Naive thymus-derived CD8-positive, alpha-beta T cell (primary cell): ENCODE data around the gene EFNA3. TPM values are rescaled to one million over a fixed set of nuclear protein-coding genes. Genes with fewer than 3 reads are reported as not detected.
"Not testable (repeated sequence)": the region's sequence is repeated elsewhere in the genome, so short reads cannot be mapped to it uniquely, and the experiment has no call there.

Source experiments
- ATAC-seq, 2 donors: fragments of 150-1000 bp; cut with Tn5 transposase in 1 of 2; sonication (Bioruptor Pico), chemical (Tn5 transposase) in 1 of 2; 1 replicate in 1 of 2; 2 replicates in 1 of 2; pipeline ENCODE4 v1.10.0; 2021; ENCODE audit warnings: mild to moderate bottlenecking in 2 of 2, moderate library complexity in 2 of 2
- POLR2A ChIA-PET: fragments of 350-600 bp; sonication (Branson Sonifier 250); formaldehyde crosslinking; loops from one replicate; lab custom pipeline; 2021; ENCODE audit warnings: antibody characterized with exemption; lab: Charles Lee
- DNase-seq, 10 donors: peaks; one replicate each; pipeline versions ENCODE4 v3.0.0 to v3.0.0-alpha.2; 2020 to 2022
- H3K27ac Mint-ChIP-seq, 10 donors: one replicate each; pipeline ENCODE4 v1.8.0; 2020 to 2022; ENCODE audit warnings: mild to moderate bottlenecking in 10 of 10, mixed read lengths in 10 of 10, moderate library complexity in 4 of 10, inconsistent platforms in 1 of 10
- H3K27me3 Mint-ChIP-seq, 5 donors: one replicate each; pipeline ENCODE4 v1.8.0; 2021 to 2022; ENCODE audit warnings: mixed read lengths in 5 of 5
- H3K36me3 Mint-ChIP-seq, 3 donors: one replicate each; pipeline ENCODE4 v1.8.0; 2020 to 2022; ENCODE audit warnings: mixed read lengths in 3 of 3, mild to moderate bottlenecking in 2 of 3, inconsistent platforms in 1 of 3
- H3K4me1 Mint-ChIP-seq, 4 donors: one replicate each; pipeline ENCODE4 v1.8.0; 2021 to 2022; ENCODE audit warnings: mixed read lengths in 4 of 4
- H3K4me3 Mint-ChIP-seq, 10 donors: one replicate each; pipeline ENCODE4 v1.8.0; 2020 to 2022; ENCODE audit warnings: mild to moderate bottlenecking in 10 of 10, mixed read lengths in 10 of 10, moderate library complexity in 6 of 10, inconsistent platforms in 1 of 10
- H3K9me3 Mint-ChIP-seq, 9 donors: one replicate each; pipeline ENCODE4 v1.8.0; 2020 to 2022; ENCODE audit warnings: mixed read lengths in 9 of 9, mild to moderate bottlenecking in 3 of 9, inconsistent platforms in 1 of 9, moderate library complexity in 1 of 9
- polyA plus RNA-seq, 3 donors: library from polyadenylated mRNA; unstranded; fragments of 300-500 nt; fragmentation: Illumina TruSeq; gene quantifications; one replicate each; pipeline ENCODE4 v1.2.3, GENCODE V29; 2021
- total RNA-seq, 8 experiments: library from RNA in 2 of 8; stranded (reverse) in 2 of 8; gene quantifications; one replicate each; pipeline ENCODE4 v1.2.3 and lab custom pipeline; 2021 to 2026

Gene EFNA3
- total and polyA plus RNA-seq, 5 experiments from 2014 or later, result 0.53 to 1.3 (median 0.88) TPM

DNA sequence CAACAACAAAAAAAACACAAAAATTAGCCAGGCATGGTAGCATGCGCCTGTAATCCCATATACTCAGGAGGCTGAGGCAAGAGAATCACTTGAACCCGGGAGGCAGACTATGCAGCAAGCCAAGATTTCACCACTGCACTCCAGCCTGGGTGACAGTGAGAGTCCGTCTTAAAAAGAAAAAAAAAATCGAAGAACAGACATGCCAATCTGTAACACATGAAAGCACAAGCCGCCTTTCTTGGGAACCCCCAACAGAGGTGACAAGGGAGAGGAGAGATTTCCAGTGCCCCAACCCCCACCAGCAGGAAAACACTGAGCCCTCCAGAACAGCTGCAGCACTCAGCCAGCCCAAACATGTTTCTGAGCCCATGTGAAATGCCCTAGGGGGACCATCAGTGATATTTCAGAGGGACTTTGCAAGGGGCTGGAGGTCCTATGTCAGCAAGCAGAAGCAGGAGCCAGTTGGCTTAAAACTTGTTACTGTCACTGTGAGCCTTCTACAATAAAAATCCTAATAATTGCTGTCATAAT lies 34.9 kb downstream of the EFNA3 start:
- no peak for ATAC-seq
- no peak for DNase-seq
- Mint-ChIP-seq H3K36me3 (no peaks in the 10 kb centered on the region), H3K4me3 (no peak overlapping the region), H3K9me3 (no peaks in the 10 kb centered on the region), H3K4me1 (no peaks in the 10 kb centered on the region), H3K27me3 (peaks cover 0 to 3% (median 0%) of the 10 kb centered on the region in 5 donors), H3K27ac (no peak overlapping the region)
- POLR2A ChIA-PET, result interaction anchor here (1.8 kb wide), 1 partner anchor 54 kb away, joined by 4 read pairs; no protein-coding TSS in a partner anchor

DNA sequence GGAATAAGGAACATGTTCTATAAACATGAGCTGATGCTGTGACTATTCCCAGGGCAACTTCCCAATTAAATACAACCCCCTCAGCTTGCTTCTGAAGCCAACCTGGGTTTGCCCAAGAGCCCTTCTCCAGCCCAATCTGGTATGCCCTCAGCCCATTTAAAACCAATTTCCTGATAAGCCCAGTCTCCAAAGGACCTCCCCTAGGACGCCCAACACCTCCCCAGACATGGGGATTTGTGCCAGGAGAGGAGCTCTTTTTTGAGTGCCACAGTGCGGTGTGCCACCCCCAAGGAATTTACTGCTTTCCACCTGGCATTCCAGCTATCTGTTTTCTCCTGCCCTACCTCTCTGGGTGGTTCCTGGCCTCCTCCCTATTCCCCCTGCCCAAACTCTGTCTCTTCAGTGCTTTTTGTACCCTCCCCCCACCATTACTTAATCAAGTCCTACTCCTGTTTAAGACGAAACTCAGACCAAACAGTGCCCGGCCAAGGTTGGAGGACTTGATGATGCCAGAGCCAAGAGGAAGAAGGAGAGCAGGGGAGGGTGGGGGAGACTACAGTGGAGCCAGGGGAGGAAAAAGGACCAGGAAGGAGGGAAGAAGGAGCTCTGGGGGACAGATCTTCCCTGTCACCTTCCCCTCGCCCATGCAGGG lies 37.6 kb downstream of the EFNA3 start:
- Mint-ChIP-seq H3K4me1 (peaks cover 0 to 2% (median 0%) of the 10 kb centered on the region in 4 donors), H3K36me3 (no peaks in the 10 kb centered on the region), H3K27me3 (peaks cover 0 to 3% (median 0%) of the 10 kb centered on the region in 5 donors), H3K4me3 (no peak overlapping the region), H3K9me3 (no peaks in the 10 kb centered on the region), H3K27ac (peak overlapping the region in 1 of 10 donors; percentile 38)
- DNase-seq (no peak), ATAC-seq (no peak)
- POLR2A ChIA-PET, result interaction anchor here (1.1 kb wide), 1 partner anchor 13 kb away, joined by 3 read pairs; no protein-coding TSS in a partner anchor

- H3K9me3 Mint-ChIP-seq, result no peaks in the 10 kb centered on the region
- H3K27me3 Mint-ChIP-seq, result peaks cover 0 to 3% (median 0%) of the 10 kb centered on the region in 5 donors
- H3K4me3 Mint-ChIP-seq, result no peak overlapping the region
- POLR2A ChIA-PET, result interaction anchor here (0.6 to 0.7 kb wide), 2 partner anchors 56 to 672 kb away, joined by 3 to 4 read pairs; no protein-coding TSS in a partner anchor
- DNase-seq (no peak), ATAC-seq (no peak)
- no peak overlapping the region for H3K27ac Mint-ChIP-seq
- H3K36me3 Mint-ChIP-seq, result no peaks in the 10 kb centered on the region
- peaks cover 0 to 2% (median 0%) of the 10 kb centered on the region in 4 donors for H3K4me1 Mint-ChIP-seq
These were observed 39.0 kb downstream of the EFNA3 start for GRCh38 chr1:155117610-155118009.

DNA sequence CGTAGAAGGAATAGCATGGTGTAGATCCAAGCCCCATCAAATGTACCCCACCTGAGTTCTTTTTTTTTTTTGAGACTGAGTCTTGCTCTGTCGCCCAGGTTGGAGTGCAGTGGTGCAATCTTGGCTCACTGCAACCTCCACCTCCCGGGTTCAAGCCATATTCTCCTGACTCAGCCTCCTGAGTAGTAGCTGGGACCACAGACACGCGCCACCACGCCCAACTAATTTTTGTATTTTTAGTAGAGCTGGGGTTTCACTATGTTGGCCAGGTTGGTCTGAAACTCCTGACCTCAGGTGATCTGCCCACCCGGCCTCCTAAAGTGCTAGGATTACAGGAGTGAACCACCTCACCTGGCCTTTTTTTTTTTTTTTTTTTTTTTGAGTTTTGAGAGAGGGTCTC lies 39.5 kb downstream of the EFNA3 start:
- not testable (repeated sequence) for H3K4me1 Mint-ChIP-seq, H3K36me3 Mint-ChIP-seq, H3K4me3 Mint-ChIP-seq, H3K27me3 Mint-ChIP-seq, DNase-seq, ATAC-seq, H3K27ac Mint-ChIP-seq, H3K9me3 Mint-ChIP-seq
- POLR2A ChIA-PET, result interaction anchor here (0.7 kb wide), 1 partner anchor 17 kb away, joined by 3 read pairs; no protein-coding TSS in a partner anchor

DNA sequence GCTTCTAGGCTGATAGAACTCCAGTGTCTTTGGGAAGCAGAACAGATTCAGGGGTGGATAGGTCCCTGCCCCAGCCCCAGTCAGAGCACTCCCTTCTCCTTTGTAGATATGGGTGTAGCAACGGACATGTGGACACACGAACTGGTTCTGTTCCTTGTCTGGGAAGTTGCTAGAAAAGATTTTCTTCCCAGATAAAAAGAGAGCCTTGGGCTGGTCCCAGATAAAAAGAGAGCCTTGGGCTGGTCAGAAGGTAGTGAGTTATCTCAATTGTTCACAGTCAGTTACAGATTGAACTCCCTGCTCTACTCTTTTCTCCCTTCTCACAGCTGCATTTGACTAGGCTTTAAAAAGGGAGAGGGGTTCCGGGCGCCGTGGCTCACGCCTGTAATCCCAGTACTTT lies 41.6 kb downstream of the EFNA3 start:
- H3K36me3 Mint-ChIP-seq, result no peaks in the 10 kb centered on the region
- H3K27me3 Mint-ChIP-seq, result peaks cover 0 to 3% (median 0%) of the 10 kb centered on the region in 5 donors
- no peak overlapping the region for H3K27ac Mint-ChIP-seq
- POLR2A ChIA-PET, result interaction anchor here (0.6 kb wide), 1 partner anchor 63 kb away, joined by 4 read pairs; no protein-coding TSS in a partner anchor
- no peak overlapping the region for H3K4me3 Mint-ChIP-seq
- ATAC-seq (no peak), DNase-seq (no peak)
- peaks cover 0 to 2% (median 0%) of the 10 kb centered on the region in 4 donors for H3K4me1 Mint-ChIP-seq
- H3K9me3 Mint-ChIP-seq, result no peaks in the 10 kb centered on the region

DNA sequence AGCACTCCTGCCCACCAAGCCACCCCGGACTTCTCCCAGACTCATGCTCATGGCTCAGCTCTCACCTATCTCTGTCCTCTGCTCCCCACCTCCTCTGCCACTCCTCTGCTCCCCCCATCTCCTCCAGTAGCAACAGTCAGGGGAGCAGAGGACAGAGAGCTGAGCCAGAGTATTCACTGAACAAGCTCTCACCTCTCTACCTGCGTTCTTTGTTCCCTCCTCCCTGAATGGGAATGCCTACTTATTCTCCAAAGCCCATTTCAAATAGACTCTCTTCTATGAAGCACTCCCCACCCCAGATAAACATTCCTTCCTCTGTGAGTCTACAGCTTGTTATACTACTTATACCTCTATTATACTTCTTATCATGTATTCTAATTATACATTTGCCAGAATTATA lies 42.6 kb downstream of the EFNA3 start:
- no peak overlapping the region for H3K27ac Mint-ChIP-seq
- H3K4me1 Mint-ChIP-seq, result peaks cover 0 to 2% (median under 1%) of the 10 kb centered on the region in 4 donors
- POLR2A ChIA-PET, result interaction anchor here (1.1 kb wide), 1 partner anchor 13 kb away, joined by 4 read pairs; the partner anchor contains the start of gene SLC50A1
- no peak for ATAC-seq
- H3K36me3 Mint-ChIP-seq, result no peaks in the 10 kb centered on the region
- no peak for DNase-seq
- H3K27me3 Mint-ChIP-seq, result peaks cover 0 to 3% (median 0%) of the 10 kb centered on the region in 5 donors
- H3K4me3 Mint-ChIP-seq, result no peak overlapping the region
- H3K9me3 Mint-ChIP-seq, result no peaks in the 10 kb centered on the region

GRCh38 chr1:155122308-155122707 lies 43.7 kb downstream of the EFNA3 start:
- POLR2A ChIA-PET, result interaction anchor here (0.7 kb wide), 1 partner anchor 1437 kb away, joined by 3 read pairs; no protein-coding TSS in a partner anchor
- DNase-seq (no peak), ATAC-seq (no peak)
- Mint-ChIP-seq H3K9me3 (no peaks in the 10 kb centered on the region), H3K4me1 (peaks cover 6 to 10% (median 8%) of the 10 kb centered on the region in 4 donors), H3K4me3 (no peak overlapping the region), H3K27ac (no peak overlapping the region), H3K36me3 (no peaks in the 10 kb centered on the region), H3K27me3 (peaks cover 0 to 7% (median 2%) of the 10 kb centered on the region in 5 donors)

- H3K36me3 Mint-ChIP-seq, result no peaks in the 10 kb centered on the region
- H3K9me3 Mint-ChIP-seq, result no peaks in the 10 kb centered on the region
- peaks cover 15 to 22% (median 20%) of the 10 kb centered on the region in 4 donors for H3K4me1 Mint-ChIP-seq
- no peak for DNase-seq
- POLR2A ChIA-PET, result interaction anchor here (0.6 to 1.4 kb wide), 2 partner anchors 12 to 897 kb away, joined by 3 to 7 read pairs; partner anchors contain the start of gene SLC50A1
- H3K4me3 Mint-ChIP-seq, result no peak overlapping the region
- no peak overlapping the region for H3K27ac Mint-ChIP-seq
- H3K27me3 Mint-ChIP-seq, result peaks cover 0 to 13% (median 2%) of the 10 kb centered on the region in 5 donors
- no peak for ATAC-seq
These were observed 45.2 kb downstream of the EFNA3 start for GRCh38 chr1:155123801-155124200.

DNA sequence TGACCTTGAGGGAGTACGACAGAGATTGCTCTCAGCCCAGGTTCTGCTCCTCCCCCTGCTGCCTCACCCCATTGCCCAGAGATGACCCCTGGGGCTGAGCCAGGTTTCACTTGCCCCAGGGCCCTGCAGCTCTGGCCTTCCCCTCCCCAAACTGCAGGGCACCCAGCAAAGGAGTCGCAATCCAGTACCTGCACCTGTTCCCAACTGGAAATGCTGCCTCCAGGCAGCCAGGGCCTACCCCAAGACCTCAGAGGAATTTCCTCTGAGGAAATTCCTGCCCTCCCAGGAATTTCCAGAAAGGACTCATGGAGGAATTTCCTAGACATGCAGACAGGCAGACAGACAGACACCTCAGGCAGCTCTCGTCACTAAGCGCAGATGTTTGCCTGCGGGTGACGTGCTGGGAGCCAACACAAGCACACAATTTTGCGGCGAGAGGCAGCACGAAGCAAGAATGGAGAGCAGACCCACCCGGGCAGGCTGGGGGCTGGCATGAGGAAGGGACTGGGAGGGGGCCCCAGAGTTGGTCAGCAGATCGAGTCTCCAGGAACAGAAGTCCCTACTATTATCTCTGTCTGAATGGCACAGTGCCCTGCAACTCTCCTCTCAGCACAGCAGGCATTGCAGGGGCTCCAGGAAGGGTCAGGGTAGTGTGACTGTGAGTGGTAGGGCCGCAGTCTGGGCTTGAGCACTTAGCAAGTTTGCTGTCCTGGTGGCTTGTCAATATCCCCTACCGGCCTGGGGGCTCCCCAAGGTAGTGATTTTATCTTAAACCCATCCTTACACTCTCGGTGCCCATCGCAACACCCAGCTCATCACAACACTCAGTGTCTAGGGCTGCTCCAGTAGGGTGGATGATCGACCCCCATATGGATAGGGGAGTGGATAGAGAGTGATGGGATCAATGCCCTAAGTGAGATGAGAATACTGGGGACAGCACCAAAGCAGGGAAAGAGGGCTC lies 46.1 kb downstream of the EFNA3 start:
- H3K27ac Mint-ChIP-seq, result no peak overlapping the region
- POLR2A ChIA-PET, result interaction anchor here (1.3 to 1.4 kb wide), 2 partner anchors 10 to 11 kb away, joined by 5 to 7 read pairs; partner anchors contain the start of gene SLC50A1

DNA sequence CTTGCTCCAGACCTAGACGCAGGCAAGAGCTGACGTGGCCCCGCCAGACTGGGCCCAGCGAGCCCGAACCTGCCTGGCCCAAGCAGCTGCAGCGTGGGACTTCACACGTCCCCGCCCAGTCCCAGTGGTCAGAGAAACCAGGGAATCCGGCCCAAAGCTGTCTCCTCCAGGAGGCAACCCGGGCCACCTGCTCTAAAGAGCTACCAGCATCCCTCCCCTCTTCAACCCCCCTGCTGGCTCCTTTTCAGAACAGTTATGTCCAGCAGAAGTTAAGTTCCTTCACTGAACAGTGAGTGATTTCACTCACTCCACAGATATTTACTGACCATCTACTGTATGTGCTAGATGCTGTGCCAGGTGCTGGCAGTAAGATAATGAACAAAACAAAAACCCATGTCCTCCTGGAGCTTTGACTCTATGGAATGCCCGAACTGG lies 46.9 kb downstream of the EFNA3 start:
- H3K4me1 Mint-ChIP-seq, result peaks cover 22 to 39% (median 34%) of the 10 kb centered on the region in 4 donors
- peak overlapping the region in 3 of 10 donors; percentile 24 to 60 (median 59) for H3K27ac Mint-ChIP-seq
- H3K9me3 Mint-ChIP-seq, result no peaks in the 10 kb centered on the region
- H3K36me3 Mint-ChIP-seq, result no peaks in the 10 kb centered on the region
- ATAC-seq, result no peak
- POLR2A ChIA-PET, result interaction anchor here (0.6 to 1.8 kb wide), 4 partner anchors 10 to 491 kb away, joined by 3 to 6 read pairs (median 4); partner anchors contain the start of gene SLC50A1
- peaks cover 0 to 12% (median 2%) of the 10 kb centered on the region in 5 donors for H3K27me3 Mint-ChIP-seq
- H3K4me3 Mint-ChIP-seq, result peak overlapping the region in 9 of 10 donors; percentile 15 to 84 (median 39)
- DNase-seq, result no peak

More for the DNA sequence above, 46.1 kb downstream of the EFNA3 start:
- DNase-seq (no peak), ATAC-seq (no peak)
- Mint-ChIP-seq H3K9me3 (no peaks in the 10 kb centered on the region), H3K27me3 (peaks cover 0 to 11% (median 2%) of the 10 kb centered on the region in 5 donors), H3K4me3 (peak overlapping the region in 2 of 10 donors; percentile 10 to 45), H3K36me3 (no peaks in the 10 kb centered on the region), H3K4me1 (peaks cover 21 to 32% (median 29%) of the 10 kb centered on the region in 4 donors)

- Mint-ChIP-seq H3K4me1 (peaks cover 26 to 43% (median 39%) of the 10 kb centered on the region in 4 donors), H3K36me3 (no peaks in the 10 kb centered on the region), H3K27ac (peak overlapping the region in 3 of 10 donors; percentile 24 to 60 (median 59)), H3K9me3 (no peaks in the 10 kb centered on the region), H3K4me3 (peak overlapping the region; percentile 33 to 97 (median 58)), H3K27me3 (peaks cover 0 to 14% (median 2%) of the 10 kb centered on the region in 5 donors)
- POLR2A ChIA-PET, result interaction anchor here (0.6 to 3.1 kb wide), 5 partner anchors 9 to 491 kb away, joined by 3 to 10 read pairs (median 5); partner anchors contain the start of gene SLC50A1
- ATAC-seq, result no peak
- no peak for DNase-seq
These were observed 47.4 kb downstream of the EFNA3 start for GRCh38 chr1:155125946-155126555.
